IPS-NIHi7 (cell line): ENCODE results near the gene NHLH2.

Experiments used
- DNase-seq: peaks from one replicate; pipeline ENCODE4 v3.0.0; 2012; ENCODE audit warnings: mixed read lengths; ENCODE audit errors: extremely low spot score

NHLH2 gene

DNA sequence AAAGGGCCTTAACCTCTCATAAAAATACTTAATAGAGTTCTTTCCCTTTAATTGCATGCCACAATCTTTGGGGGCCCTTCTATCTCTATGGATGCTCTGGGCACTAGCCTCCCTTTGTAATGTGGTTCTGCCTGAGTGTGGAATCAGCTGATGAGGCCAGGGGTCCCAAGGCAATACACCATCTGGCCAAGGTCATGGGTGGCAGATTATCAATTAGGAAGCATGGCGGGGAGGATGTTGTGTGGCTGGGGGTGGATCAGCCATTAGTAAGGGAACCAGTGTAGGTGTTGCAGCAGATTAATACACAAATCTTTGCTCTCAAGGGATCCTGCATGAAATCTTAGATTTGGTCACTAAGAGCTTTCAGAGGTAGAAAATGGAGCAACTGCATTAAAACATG, 35.3 kb downstream of the NHLH2 start:
- DNase-seq = no peak

DNA sequence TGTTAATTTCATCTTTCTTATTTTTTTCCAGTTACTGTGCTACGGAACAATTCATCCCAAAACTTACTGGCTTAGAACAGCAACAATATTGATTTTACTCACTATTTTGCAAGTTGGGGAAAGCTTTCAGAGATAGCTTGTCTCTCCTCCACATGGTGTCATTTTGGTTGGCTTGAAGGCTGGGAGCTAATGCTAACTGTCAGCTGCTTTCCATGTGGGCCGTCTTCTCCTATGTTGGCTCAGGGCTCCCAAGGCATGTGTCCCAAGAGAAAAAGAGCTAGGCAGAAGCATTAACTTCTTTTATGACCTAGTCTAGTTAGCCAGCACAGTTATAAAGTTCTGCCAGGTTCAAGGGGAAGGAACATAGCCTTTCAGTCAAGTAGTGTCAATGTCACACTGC, 38.5 kb downstream of the NHLH2 start:
- no peak for DNase-seq

DNA sequence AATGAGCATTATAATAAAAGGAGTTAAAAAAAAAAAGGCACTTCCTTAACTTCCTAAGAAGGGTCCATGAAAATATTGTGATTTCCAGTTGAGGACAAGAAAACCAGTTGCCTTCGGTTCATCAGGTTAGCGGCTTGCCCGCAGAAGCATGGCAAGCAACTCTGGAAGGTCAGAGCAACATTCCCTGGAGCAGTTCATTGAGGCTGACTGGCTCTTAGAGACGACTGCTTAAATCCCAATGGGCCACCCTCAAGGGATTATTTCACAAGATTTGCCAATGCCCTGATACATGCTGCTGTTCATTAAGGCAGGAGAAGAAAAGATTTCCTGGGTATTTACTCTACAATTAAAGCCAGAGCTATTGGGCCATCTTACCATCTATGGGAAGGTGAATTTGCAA, 43.4 kb downstream of the NHLH2 start:
- DNase-seq = no peak

DNA sequence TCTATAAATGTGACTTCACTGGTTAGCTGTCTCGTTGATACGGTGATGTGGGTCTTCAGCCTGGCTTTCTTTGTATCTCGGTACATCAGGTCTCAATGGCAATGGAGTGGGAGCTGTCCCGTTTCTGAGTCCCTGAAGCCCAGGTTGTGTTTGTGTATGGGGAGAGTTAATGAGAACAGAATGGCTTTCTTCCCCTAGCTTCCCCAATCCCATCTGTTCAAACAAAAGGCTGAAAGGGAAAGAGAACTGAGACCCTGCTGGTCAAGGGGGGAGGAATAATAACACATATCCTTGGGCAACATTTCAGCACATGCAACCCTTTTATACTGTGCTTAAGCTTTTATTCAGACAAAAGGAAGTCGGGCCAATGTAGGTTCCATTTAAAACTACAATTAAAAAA, 44.0 kb downstream of the NHLH2 start:
- DNase-seq = no peak

DNA sequence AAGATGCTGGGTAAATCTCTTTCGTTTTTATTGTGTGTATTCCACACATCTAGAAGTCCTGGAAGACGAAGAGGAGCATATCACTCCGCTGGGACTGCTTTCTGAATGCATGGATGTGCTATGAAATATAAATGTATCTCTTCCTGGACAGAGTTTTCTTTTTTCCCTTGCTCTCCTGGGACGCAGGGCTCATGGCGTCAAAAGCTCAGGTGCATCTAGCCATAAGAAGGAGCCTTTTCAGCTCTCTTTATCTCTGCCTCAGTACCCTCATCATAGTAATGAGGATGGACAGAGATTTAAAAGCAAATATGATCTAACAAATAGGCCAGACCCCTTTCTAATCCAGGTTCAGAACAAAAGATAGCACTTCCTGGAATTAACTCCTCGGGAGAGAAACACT, 44.9 kb downstream of the NHLH2 start:
- DNase-seq = no peak

DNA sequence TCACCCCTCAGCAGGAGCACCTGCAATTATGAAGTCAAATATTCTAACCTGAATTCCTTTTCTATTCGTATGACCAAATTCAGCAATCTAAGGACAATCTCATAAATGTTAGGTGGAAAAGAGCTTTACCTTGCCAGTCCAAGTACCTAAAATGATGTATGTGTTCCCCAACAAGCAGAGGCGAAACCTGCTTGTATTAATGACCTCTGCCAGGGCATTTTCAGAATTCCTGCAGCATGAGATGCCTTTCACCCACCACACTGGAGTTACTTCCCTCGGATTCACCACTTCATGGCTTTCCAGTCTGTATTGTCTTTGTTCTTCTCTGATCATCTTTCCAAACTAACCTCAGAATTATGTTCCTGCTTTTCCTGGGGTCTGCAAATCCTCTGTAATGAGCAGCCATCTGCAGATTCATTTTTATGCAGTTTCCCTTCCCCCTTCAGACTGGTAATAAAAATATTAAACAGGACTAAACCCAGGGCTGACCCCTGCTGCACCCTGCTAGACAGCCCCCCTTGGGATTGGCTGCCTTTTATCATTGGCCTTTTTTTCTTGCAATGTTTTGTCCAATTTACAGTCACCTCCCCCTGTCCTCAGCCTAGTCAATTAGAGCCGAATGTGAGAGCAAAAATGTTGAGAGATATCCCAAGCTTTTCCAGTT, 45.8 kb downstream of the NHLH2 start:
- no peak for DNase-seq

DNA sequence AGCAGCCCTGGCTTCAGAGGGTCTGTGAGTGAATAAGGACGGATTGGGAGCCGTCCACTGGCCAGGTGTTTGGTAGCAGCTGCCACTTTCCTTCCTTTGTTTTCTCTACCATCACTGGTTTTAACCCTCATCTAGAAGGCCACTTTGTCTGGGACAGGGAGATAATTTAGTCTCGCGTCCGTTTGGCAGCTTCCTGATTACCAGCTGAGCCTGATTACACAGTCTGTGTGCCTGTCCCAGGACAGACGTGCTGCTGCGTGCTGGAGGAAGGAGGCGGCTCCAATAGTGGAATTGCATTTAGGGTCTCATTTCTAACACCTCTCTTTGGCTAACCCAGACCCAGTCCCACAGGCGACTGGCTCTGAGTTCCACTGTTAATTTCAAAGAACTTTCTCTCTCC, 47.8 kb downstream of the NHLH2 start:
- no peak for DNase-seq

DNA sequence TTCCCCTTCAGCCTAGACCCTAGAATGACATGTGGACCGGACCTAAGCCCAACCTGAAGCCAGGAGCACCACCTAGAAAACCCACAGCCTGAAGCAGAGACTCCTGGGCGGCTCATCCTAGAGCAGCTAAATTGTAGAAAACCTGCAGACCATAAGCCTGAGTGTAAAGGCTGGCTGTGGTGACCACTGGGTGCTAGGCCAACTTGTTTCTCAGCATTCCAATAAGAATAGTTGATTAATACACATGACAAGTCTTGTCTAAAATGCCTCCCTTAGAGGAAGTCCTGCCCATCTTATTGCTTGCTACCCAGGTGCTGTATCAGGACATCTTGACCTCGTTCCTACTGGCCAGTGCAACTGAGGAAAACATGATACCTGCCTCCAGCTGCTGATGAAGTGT, 49.1 kb downstream of the NHLH2 start:
- DNase-seq = no peak

DNA sequence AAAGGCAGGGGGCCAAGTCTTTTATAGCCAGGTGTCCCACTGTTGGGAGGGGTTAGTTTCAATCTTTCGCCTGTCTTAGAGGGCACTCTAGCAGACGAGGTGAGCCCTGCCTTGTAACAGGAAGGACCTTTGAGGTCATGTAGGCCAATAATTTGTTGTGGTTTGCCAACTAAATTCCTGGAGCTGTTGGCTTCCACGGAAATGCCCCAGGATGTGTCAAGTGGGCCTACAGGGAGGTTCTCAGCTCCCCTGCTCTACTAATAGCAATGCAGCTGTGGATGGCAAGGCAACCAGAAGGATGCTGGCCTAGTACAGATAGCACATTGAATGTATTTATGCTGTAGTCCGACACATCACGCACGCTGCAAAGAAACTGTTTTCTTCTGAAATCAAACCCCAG, 50.1 kb downstream of the NHLH2 start:
- DNase-seq = no peak

DNA sequence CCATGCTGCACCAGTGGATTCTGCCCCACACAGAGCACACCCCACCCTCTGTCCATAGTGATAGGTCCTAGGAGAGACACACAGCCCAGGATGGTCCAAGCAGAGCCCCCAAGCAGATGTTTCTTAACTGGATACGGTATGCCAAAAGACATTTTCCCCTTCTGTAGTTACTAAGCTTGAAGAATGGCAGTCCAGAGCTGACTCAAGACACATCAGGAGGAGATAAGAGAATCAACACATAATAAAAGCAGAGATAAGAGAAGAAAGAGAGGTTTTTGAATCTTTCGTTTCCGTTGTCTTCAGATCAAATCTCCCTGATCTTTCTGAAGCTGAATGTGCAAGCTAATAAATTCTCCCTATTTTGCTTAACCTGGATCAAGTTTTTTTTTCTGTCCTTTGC, 50.6 kb downstream of the NHLH2 start:
- no peak for DNase-seq
